Esophagus squamous epithelium (tissue), 5 donors: ENCODE measurements around the gene PSMB7. TPM values are rescaled to one million over a fixed set of nuclear protein-coding genes. Genes with fewer than 3 reads are reported as not detected.

Experiments used
- DNase-seq: peaks from one replicate; lab custom pipeline; 2025; lab: John Stamatoyannopoulos, UW
- H3K27ac ChIP-seq, 4 donors: fragments of 200-600 bp; sonication (generic); one replicate each; pipeline ENCODE4 v1.5.1; 2016 to 2019; ENCODE audit warnings: mild to moderate bottlenecking in 1 of 4
- H3K27me3 ChIP-seq, 4 donors: fragments of 200-600 bp; sonication (generic); 1 replicate in 3 of 4; 2 replicates in 1 of 4; pipeline versions ENCODE4 v1.5.1 to v1.6.0; 2017 to 2021; ENCODE audit warnings: antibody characterized with exemption in 1 of 4
- H3K36me3 ChIP-seq, 3 donors: fragments of 200-600 bp; sonication (generic); one replicate each; pipeline ENCODE4 v1.5.1; 2016 to 2019
- H3K4me1 ChIP-seq, 3 donors: fragments of 200-600 bp; sonication (generic); one replicate each; pipeline ENCODE4 v1.5.1; 2017 to 2019
- H3K4me3 ChIP-seq, 4 donors: fragments of 200-600 bp; sonication (generic); 1 replicate in 3 of 4; 2 replicates in 1 of 4; pipeline ENCODE4 v1.5.1; 2016 to 2019; ENCODE audit warnings: mild to moderate bottlenecking in 2 of 4, moderate library complexity in 1 of 4
- H3K9me3 ChIP-seq, 3 donors: fragments of 200-600 bp; sonication (generic); one replicate each; pipeline ENCODE4 v1.5.1; 2016 to 2019
- POLR2A ChIP-seq, 4 donors: fragments of 450-650 bp; IDR thresholded peaks; one replicate each; pipeline ENCODE4 v1.6.1; 2017; ENCODE audit warnings: antibody characterized with exemption in 4 of 4, mild to moderate bottlenecking in 4 of 4, moderate library complexity in 3 of 4
- WGBS, 2 donors: methylation state at CpG; one replicate each; pipeline ENCODE4 v1.1.5; 2018; 5-methylcytosine and 5-hydroxymethylcytosine counted together
- intact Hi-C: fragments of 100-400 bp; cut with DNase I; formaldehyde crosslinking; loops from one replicate; pipeline ENCODE4 v1.15.0; 2022
- total RNA-seq, 4 donors: library from RNA; depleted of rRNA; stranded (reverse); fragments of >200 nt; gene quantifications; one replicate each; pipeline ENCODE4 v1.1.0, GENCODE V29; 2016
- TF ChIP-seq, protein P1 (sequence below), 6 experiments: fragments of 450-650 bp in 4 of 6; fragments of 200-600 bp in 2 of 6; sonication (generic) in 2 of 6; IDR thresholded peaks; one replicate each; pipeline ENCODE4 v1.5.1; 2016 to 2019; ENCODE audit warnings: antibody characterized with exemption in 6 of 6, mild to moderate bottlenecking in 4 of 6, moderate library complexity in 4 of 6
- donor health status: DM: yes; HTN: yes; CAD: no.

PSMB7 gene
- total RNA-seq, 4 donors from 2014 or later, result 114 to 229 (median 170) TPM

DNA sequence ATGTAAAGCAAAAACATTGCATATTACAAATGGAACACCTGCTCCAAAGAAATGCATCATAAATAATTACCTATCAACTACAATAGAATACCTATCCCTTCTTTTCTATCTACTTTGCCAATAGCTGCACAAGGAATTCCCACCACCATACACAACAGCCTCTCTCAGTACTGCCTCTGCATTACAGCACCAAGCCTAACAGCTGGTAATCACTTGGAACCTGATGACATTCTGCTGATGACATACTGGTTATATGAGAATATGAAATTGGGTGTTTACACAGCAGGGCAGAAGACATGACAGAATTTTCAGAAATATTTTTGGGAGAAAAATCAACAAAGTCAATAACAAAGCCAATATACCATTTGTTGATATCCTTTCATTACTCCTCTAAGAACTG, 43.2 kb downstream of the PSMB7 start:
- Histone ChIP-seq H3K4me1 (peaks cover 0 to 3% (median 0%) of the 10 kb centered on the region in 3 donors), H3K27me3 (no peaks in the 10 kb centered on the region), H3K4me3 (no peak overlapping the region), H3K27ac (no peak overlapping the region), H3K9me3 (no peaks in the 10 kb centered on the region), H3K36me3 (peaks cover 0 to 30% (median 0%) of the 10 kb centered on the region in 3 donors)
- DNase-seq, result no peak
- intact Hi-C loops, result no loop called here
- TF ChIP-seq, protein P1, sequence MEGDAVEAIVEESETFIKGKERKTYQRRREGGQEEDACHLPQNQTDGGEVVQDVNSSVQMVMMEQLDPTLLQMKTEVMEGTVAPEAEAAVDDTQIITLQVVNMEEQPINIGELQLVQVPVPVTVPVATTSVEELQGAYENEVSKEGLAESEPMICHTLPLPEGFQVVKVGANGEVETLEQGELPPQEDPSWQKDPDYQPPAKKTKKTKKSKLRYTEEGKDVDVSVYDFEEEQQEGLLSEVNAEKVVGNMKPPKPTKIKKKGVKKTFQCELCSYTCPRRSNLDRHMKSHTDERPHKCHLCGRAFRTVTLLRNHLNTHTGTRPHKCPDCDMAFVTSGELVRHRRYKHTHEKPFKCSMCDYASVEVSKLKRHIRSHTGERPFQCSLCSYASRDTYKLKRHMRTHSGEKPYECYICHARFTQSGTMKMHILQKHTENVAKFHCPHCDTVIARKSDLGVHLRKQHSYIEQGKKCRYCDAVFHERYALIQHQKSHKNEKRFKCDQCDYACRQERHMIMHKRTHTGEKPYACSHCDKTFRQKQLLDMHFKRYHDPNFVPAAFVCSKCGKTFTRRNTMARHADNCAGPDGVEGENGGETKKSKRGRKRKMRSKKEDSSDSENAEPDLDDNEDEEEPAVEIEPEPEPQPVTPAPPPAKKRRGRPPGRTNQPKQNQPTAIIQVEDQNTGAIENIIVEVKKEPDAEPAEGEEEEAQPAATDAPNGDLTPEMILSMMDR (IDR thresholded peaks at IDR 0.05), result no peak
- no peak for TF ChIP-seq POLR2A (IDR thresholded peaks at IDR 0.05)

DNA sequence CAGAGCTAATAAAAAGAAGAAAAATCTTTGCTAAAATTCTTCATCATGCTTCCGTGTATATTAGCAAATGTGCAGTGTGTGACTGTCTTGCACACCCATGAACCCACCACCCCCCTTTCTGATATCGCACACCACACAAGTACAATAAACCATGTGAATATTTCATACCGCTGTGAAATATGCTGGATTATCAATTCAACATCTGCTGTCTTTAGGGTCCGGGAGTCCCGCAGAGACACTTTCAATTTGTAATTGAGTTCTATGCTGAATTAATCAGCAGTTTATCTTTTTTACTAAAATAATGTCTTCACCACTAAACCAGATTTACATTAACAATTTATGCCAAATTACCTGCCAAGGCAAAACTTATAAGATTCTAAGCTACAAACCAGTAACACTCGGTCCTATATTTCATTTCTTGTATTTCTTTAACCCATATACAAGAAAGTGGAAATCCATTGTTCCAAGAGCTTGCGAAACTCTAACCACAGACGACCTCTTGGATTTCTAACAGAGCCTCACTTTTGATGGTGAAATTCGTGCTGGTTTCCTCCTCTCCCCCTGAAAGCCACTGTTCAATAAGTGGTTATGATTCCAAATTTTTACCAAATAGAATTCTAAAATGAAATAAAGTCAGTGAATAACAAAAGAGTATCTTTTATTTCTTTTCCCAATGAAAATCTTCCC, 44.2 kb downstream of the PSMB7 start:
- H3K4me1 ChIP-seq, result peaks cover 0 to 9% (median 0%) of the 10 kb centered on the region in 3 donors
- H3K9me3 ChIP-seq, result no peaks in the 10 kb centered on the region
- no peak overlapping the region for H3K27ac ChIP-seq
- no peak overlapping the region for H3K4me3 ChIP-seq
- WGBS, 2 donors, result 70 to 76% methylated on average over 9 of the region's 9 CpGs
- TF ChIP-seq POLR2A (IDR thresholded peaks at IDR 0.05), result no peak
- TF ChIP-seq, protein P1 (IDR thresholded peaks at IDR 0.05), result no peak
- intact Hi-C loops, result no loop called here
- H3K27me3 ChIP-seq, result no peaks in the 10 kb centered on the region
- DNase-seq, result no peak
- H3K36me3 ChIP-seq, result peaks cover 0 to 35% (median 0%) of the 10 kb centered on the region in 3 donors

DNA sequence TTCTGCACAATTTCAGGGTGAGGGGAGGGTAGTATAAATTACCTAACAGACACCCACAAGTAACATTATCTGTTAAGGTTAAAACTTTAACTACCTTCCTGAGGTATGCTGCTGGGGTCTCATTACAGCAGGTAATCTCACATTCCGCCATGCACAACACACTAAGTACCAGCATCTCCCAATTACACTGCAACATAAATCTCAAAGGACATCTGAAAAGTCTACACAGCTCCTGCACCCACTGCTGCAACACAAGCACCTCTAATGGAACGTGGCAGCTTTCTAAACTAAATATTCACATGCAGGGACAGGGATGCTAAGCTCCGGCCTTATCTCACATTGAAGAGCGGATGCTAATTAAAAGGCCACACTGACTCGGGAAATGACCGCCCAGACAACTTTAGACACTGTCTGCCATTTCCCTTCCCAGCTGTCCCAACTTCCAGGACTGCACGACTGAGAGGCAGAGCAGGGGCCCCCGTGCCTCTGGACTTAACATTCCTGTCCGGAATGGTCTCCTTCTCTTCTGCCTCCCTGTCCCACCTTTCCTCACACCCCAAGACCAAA, 45.9 kb downstream of the PSMB7 start:
- no peak for DNase-seq
- no peaks in the 10 kb centered on the region for H3K9me3 ChIP-seq
- peaks cover 0 to 30% (median 0%) of the 10 kb centered on the region in 3 donors for H3K36me3 ChIP-seq
- no peak overlapping the region for H3K27ac ChIP-seq
- TF ChIP-seq POLR2A (IDR thresholded peaks at IDR 0.05), result no peak
- no peak overlapping the region for H3K4me3 ChIP-seq
- H3K4me1 ChIP-seq, result peaks cover 0 to 9% (median 0%) of the 10 kb centered on the region in 3 donors
- H3K27me3 ChIP-seq, result no peaks in the 10 kb centered on the region
- WGBS, 2 donors, result 88 to 91% methylated on average over 7 to 9 of the region's 9 CpGs
- intact Hi-C loops, result no loop called here

DNA sequence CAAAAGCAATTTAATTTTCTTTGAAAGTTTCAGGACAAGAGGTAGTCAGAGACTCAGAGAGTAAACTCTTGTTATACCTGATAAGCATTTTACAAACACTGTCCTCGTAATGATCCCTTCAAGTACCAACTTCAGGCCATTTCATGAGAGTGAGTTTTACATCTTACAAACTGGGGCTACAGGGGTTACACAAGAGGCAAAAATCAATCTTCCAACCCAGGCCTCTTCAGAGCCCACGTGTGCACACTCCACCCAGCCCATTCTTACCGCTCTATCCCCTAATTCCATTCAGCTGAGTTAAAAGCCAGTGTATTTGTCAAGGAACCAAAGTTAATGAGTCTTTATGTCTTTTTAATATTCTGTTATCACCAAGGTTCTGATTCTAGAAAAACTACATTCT, 46.5 kb downstream of the PSMB7 start:
- no peak for DNase-seq

DNA sequence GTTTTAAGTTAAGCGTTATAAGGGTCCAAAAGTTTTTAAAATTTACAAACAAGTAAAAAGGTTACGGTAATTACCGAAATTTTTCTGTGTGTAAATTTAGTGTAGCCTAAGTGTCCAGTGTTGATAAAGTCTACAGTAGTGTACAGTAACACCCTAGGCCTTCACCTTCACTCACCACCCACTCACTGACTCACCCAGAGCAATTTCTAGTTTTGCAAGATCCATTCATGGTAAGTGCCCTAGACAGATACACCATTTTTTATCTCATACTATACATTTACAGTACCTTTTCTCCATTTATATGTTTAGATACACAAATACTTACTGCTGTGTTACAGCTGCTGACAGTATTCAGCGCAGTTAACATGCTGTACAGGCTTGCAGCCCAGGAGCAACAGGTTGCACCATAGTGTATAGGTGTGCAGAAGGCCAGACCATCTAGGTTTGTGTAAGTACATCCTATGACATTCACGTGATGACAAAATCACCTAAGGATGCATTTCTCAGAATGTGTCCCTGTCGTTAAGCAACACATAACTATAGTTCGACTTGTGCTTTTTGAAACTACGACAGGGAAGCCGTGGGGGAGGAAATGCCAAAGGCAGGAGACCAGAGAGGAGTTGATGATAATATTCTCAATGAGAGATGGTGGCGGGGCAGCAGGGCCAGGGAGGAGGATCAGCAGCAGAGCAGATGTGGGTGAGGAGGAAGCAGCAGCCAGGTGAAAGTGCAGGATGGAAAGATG, 48.6 kb downstream of the PSMB7 start:
- intact Hi-C loops, result no loop called here
- H3K36me3 ChIP-seq, result peaks cover 0 to 35% (median 0%) of the 10 kb centered on the region in 3 donors
- H3K9me3 ChIP-seq, result no peaks in the 10 kb centered on the region
- H3K4me3 ChIP-seq, result no peak overlapping the region
- no peaks in the 10 kb centered on the region for H3K27me3 ChIP-seq
- TF ChIP-seq, protein P1 (IDR thresholded peaks at IDR 0.05), result no peak
- H3K27ac ChIP-seq, result no peak overlapping the region
- WGBS, 2 donors, result 71 to 85% methylated on average over 10 of the region's 10 CpGs
- DNase-seq, result no peak
- H3K4me1 ChIP-seq, result peaks cover 0 to 9% (median 0%) of the 10 kb centered on the region in 3 donors

More for the DNA sequence above, 46.5 kb downstream of the PSMB7 start:
- 65 to 76% methylated on average over 3 of the region's 3 CpGs for WGBS, 2 donors
- H3K4me1 ChIP-seq, result peaks cover 0 to 9% (median 0%) of the 10 kb centered on the region in 3 donors
- no peaks in the 10 kb centered on the region for H3K27me3 ChIP-seq
- no peak overlapping the region for H3K4me3 ChIP-seq
- intact Hi-C loops, result no loop called here
- H3K36me3 ChIP-seq, result peaks cover 0 to 29% (median 0%) of the 10 kb centered on the region in 3 donors
- no peak overlapping the region for H3K27ac ChIP-seq
- TF ChIP-seq, protein P1 (IDR thresholded peaks at IDR 0.05), result no peak
- TF ChIP-seq POLR2A (IDR thresholded peaks at IDR 0.05), result no peak
- no peaks in the 10 kb centered on the region for H3K9me3 ChIP-seq
